ENCODE data around the gene PPP1R12B.
A peak's percentile ranks its signal among the peaks of the same experiment; 100 is the strongest.
"Not testable (repeated sequence)": the region's sequence is repeated elsewhere in the genome, so short reads cannot be mapped to it uniquely, and the experiment has no call there.

PPP1R12B gene

GRCh38 chr1:202405928-202406327, 57.4 kb downstream of the PPP1R12B start:
- Histone ChIP-seq H3K27me3 (ENCODE audit: insufficient read depth, poor library complexity, severe bottlenecking) (no peaks in the 10 kb centered on the region), H3K4me1 (ENCODE audit: insufficient read depth, poor library complexity, severe bottlenecking) (peaks cover 2% of the 10 kb centered on the region), H3K4me3 (ENCODE audit: severe bottlenecking) (no peak overlapping the region), H3K36me3 (ENCODE audit: low read depth) (no peaks in the 10 kb centered on the region), H3K27ac (ENCODE audit: poor library complexity, severe bottlenecking) (no peak overlapping the region), H3K9me3 (ENCODE audit: severe bottlenecking) (no peaks in the 10 kb centered on the region)
- ATAC-seq (ENCODE audit: low read depth) (no peak), DNase-seq (ENCODE audit: low spot score) (no peak)
- no peak for TF ChIP-seq CTCF (IDR thresholded peaks at IDR 0.05; ENCODE audit: poor library complexity, severe bottlenecking)

GRCh38 chr1:202406896-202407295, 58.4 kb downstream of the PPP1R12B start:
- not testable (repeated sequence) for H3K36me3 ChIP-seq (ENCODE audit: low read depth); ATAC-seq (ENCODE audit: low read depth); H3K9me3 ChIP-seq (ENCODE audit: severe bottlenecking)

GRCh38 chr1:202407378-202407777, 58.9 kb downstream of the PPP1R12B start:
- H3K36me3 ChIP-seq (ENCODE audit: low read depth); ATAC-seq (ENCODE audit: low read depth); H3K27me3 ChIP-seq (ENCODE audit: insufficient read depth, poor library complexity, severe bottlenecking); H3K4me1 ChIP-seq (ENCODE audit: insufficient read depth, poor library complexity, severe bottlenecking); H3K4me3 ChIP-seq (ENCODE audit: severe bottlenecking); DNase-seq (ENCODE audit: low spot score); H3K27ac ChIP-seq (ENCODE audit: poor library complexity, severe bottlenecking); H3K9me3 ChIP-seq (ENCODE audit: severe bottlenecking): not testable (repeated sequence)

More at GRCh38 chr1:202406896-202407295, 58.4 kb downstream of the PPP1R12B start:
- H3K4me3 ChIP-seq (ENCODE audit: severe bottlenecking); H3K27ac ChIP-seq (ENCODE audit: poor library complexity, severe bottlenecking); H3K27me3 ChIP-seq (ENCODE audit: insufficient read depth, poor library complexity, severe bottlenecking); DNase-seq (ENCODE audit: low spot score); H3K4me1 ChIP-seq (ENCODE audit: insufficient read depth, poor library complexity, severe bottlenecking): not testable (repeated sequence)

- H3K4me1 ChIP-seq (ENCODE audit: insufficient read depth, poor library complexity, severe bottlenecking); H3K4me3 ChIP-seq (ENCODE audit: severe bottlenecking); ATAC-seq (ENCODE audit: low read depth); H3K27me3 ChIP-seq (ENCODE audit: insufficient read depth, poor library complexity, severe bottlenecking); H3K27ac ChIP-seq (ENCODE audit: poor library complexity, severe bottlenecking); H3K9me3 ChIP-seq (ENCODE audit: severe bottlenecking); DNase-seq (ENCODE audit: low spot score); H3K36me3 ChIP-seq (ENCODE audit: low read depth): not testable (repeated sequence)
These were observed 61.8 kb downstream of the PPP1R12B start for GRCh38 chr1:202410251-202410650.

- H3K4me3 ChIP-seq (ENCODE audit: severe bottlenecking); H3K36me3 ChIP-seq (ENCODE audit: low read depth); H3K9me3 ChIP-seq (ENCODE audit: severe bottlenecking); H3K27ac ChIP-seq (ENCODE audit: poor library complexity, severe bottlenecking); DNase-seq (ENCODE audit: low spot score); H3K4me1 ChIP-seq (ENCODE audit: insufficient read depth, poor library complexity, severe bottlenecking); H3K27me3 ChIP-seq (ENCODE audit: insufficient read depth, poor library complexity, severe bottlenecking): not testable (repeated sequence)
- peak; percentile 48; the same call in 2 of the 3 replicates for ATAC-seq (ENCODE audit: low read depth)
These were observed 62.4 kb downstream of the PPP1R12B start for GRCh38 chr1:202410854-202411357.

GRCh38 chr1:202411422-202411821, 62.9 kb downstream of the PPP1R12B start:
- peaks cover 2% of the 10 kb centered on the region for H3K4me1 ChIP-seq (ENCODE audit: insufficient read depth, poor library complexity, severe bottlenecking)
- H3K27me3 ChIP-seq (ENCODE audit: insufficient read depth, poor library complexity, severe bottlenecking), result no peaks in the 10 kb centered on the region
- H3K36me3 ChIP-seq (ENCODE audit: low read depth), result no peaks in the 10 kb centered on the region
- TF ChIP-seq CTCF (IDR thresholded peaks at IDR 0.05; ENCODE audit: poor library complexity, severe bottlenecking), result no peak
- ATAC-seq (ENCODE audit: low read depth), result no peak
- no peak overlapping the region for H3K4me3 ChIP-seq (ENCODE audit: severe bottlenecking)
- no peaks in the 10 kb centered on the region for H3K9me3 ChIP-seq (ENCODE audit: severe bottlenecking)
- no peak for DNase-seq (ENCODE audit: low spot score)
- no peak overlapping the region for H3K27ac ChIP-seq (ENCODE audit: poor library complexity, severe bottlenecking)

- H3K4me3 ChIP-seq (ENCODE audit: severe bottlenecking); H3K36me3 ChIP-seq (ENCODE audit: low read depth); ATAC-seq (ENCODE audit: low read depth): not testable (repeated sequence)
These were observed 63.9 kb downstream of the PPP1R12B start for GRCh38 chr1:202412421-202412820.

More at GRCh38 chr1:202412421-202412820, 63.9 kb downstream of the PPP1R12B start:
- not testable (repeated sequence) for DNase-seq (ENCODE audit: low spot score); H3K27ac ChIP-seq (ENCODE audit: poor library complexity, severe bottlenecking); H3K27me3 ChIP-seq (ENCODE audit: insufficient read depth, poor library complexity, severe bottlenecking); H3K4me1 ChIP-seq (ENCODE audit: insufficient read depth, poor library complexity, severe bottlenecking); H3K9me3 ChIP-seq (ENCODE audit: severe bottlenecking)

All from RWPE2 (cell line).